Measurements from ENCODE around the gene SIT1. TPM values are rescaled to one million over a fixed set of nuclear protein-coding genes. Genes with fewer than 3 reads are reported as not detected.
A peak's percentile ranks its signal among the peaks of the same experiment; 100 is the strongest.

SIT1 gene
- polyA plus RNA-seq, 3 donors: 0.27 to 0.36 TPM; not detected in 1

DNA sequence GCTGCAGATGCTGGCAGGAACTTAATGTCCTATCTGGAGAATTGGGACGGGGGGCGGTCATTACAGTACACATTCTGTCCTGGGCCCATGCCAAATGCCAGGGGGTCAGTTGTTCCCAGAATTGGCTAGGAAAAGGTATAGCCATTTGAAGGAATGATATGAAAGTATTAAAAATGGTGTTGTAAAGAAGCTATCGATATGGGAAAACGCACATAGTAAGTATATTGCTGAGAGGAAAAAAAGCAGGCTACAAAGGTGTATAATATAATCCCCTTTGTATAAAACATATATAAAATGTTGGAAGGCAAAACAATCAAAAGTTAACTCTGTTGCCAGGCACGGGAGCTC is 14.7 kb upstream of the SIT1 start:
- peaks cover 0 to 6% (median 3%) of the 10 kb centered on the region in 3 donors for H3K27me3 Mint-ChIP-seq (ENCODE audit: low read depth in 3 of 3)
- H3K4me1 ChIP-seq (ENCODE audit: control insufficient read depth in 1 of 2, insufficient read depth in 2 of 2, low read length in 2 of 2): peaks cover 23 to 39% of the 10 kb centered on the region in 2 donors
- H4K20me1 ChIP-seq (ENCODE audit: insufficient read depth, low read length): no peaks in the 10 kb centered on the region
- H3K4me3 ChIP-seq (replicated peaks in 1 of 3; ENCODE audit: low read depth in 2 of 3, low read length in 3 of 3): peak overlapping the region; percentile 50 to 83 (median 57)
- no peaks in the 10 kb centered on the region for H3K9me3 ChIP-seq (replicated peaks in 1 of 2; ENCODE audit: control insufficient read depth in 1 of 2, insufficient read depth in 1 of 2, low read length in 2 of 2)
- H3K79me2 ChIP-seq (ENCODE audit: insufficient read depth, low read length): peaks cover 31% of the 10 kb centered on the region
- peaks cover 11 to 20% of the 10 kb centered on the region in 2 donors for H3K36me3 Mint-ChIP-seq
- H3K4me2 ChIP-seq (replicated peaks; ENCODE audit: extremely low read depth, low read length, poor library complexity, severe bottlenecking): peak overlapping the region; percentile 87
- peak overlapping the region in 3 of 7 donors; percentile 25 to 66 (median 32) for H3K27ac Mint-ChIP-seq
- H2AFZ ChIP-seq (ENCODE audit: insufficient read depth, low read depth, low read length, poor library complexity, severe bottlenecking): peak overlapping the region; percentile 89
- H3K9ac ChIP-seq (ENCODE audit: insufficient read depth, low read length, poor library complexity, severe bottlenecking): peak overlapping the region; percentile 55
- TF ChIP-seq CTCF (IDR thresholded peaks at IDR 0.05): no peak
- H3K36me3 ChIP-seq (replicated peaks in 1 of 2; ENCODE audit: control insufficient read depth in 1 of 2, insufficient read depth in 2 of 2, low read length in 2 of 2): peaks cover 6 to 9% of the 10 kb centered on the region in 2 donors
- H3K4me3 Mint-ChIP-seq: peak overlapping the region; percentile 83 to 91
- H3K27ac ChIP-seq (ENCODE audit: low read depth in 1 of 2, low read length in 2 of 2): no peak overlapping the region
- H3K9me3 Mint-ChIP-seq: peaks cover 0 to 3% (median 1%) of the 10 kb centered on the region in 7 donors
- H3K27me3 ChIP-seq (ENCODE audit: control insufficient read depth in 2 of 2, insufficient read depth in 2 of 2, low read length in 2 of 2): no peaks in the 10 kb centered on the region
- DNase-seq: no peak
- H3K4me1 Mint-ChIP-seq: peaks cover 41% of the 10 kb centered on the region
- intact Hi-C loops (cut with micrococcal nuclease): no loop called here
- WGBS (ENCODE audit: insufficient coverage): 0% methylated on average over 2 of the region's 5 CpGs

DNA sequence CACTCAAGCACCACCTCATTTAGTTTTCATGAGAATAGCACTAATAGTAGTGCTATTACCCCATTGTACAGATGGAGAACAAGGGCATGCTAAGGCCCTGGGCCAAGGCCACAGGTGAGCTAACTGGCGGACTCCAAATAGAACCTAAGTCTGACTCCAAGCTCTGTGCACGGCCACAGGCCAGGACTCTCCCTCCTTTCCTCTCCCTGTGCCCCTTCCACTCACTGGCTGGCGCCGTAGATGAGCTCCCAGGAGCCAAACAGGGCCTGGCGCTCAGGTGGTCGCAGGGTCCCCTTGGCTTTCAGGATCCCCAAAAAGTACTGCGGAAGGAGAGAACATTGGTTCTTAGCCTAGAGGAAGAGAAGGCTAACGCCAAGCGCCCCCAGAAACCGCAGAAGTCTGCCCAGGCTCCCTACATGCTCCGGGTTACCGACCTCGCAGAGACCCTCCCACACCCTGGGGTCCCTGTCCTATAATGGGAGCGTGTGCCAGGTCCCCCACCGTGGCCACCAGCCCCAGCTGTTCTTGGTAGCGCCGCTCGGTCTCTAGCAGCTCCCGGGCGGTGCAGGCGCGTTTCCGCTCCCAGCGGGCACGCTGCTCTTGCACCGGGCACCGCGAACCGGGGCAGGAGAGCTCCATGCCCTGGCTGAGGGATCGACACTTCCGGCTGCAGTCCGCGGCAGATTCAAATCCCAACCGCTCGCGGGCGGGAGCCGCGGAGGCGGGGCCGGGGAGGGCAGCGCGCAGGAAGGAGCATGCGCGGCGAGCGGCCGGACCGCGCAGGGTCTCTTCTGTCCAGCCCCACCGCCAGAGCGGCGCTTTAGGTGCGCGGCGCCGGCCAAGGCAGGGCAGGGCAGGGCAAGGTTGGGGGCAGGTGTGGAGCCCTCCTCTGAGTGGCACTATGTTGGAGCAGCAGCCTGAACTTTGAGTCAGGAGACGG is 14.1 kb upstream of the SIT1 start, which contains the start of gene ARHGEF39:
TSS of gene ARHGEF39 (minus strand) at position 665 of the 940 bp plus-strand sequence. CDS start at position 639, 26 bp downstream.
- Histone ChIP-seq H3K36me3 (replicated peaks in 1 of 2; ENCODE audit: control insufficient read depth in 1 of 2, insufficient read depth in 2 of 2, low read length in 2 of 2) (peaks cover 10 to 14% of the 10 kb centered on the region in 2 donors), H3K79me2 (ENCODE audit: insufficient read depth, low read length) (peaks cover 31% of the 10 kb centered on the region), H3K9ac (ENCODE audit: insufficient read depth, low read length, poor library complexity, severe bottlenecking) (peak within 1 kb of the TSS; percentile 55), H3K27me3 (ENCODE audit: control insufficient read depth in 2 of 2, insufficient read depth in 2 of 2, low read length in 2 of 2) (no peaks in the 10 kb centered on the region), H3K4me3 (replicated peaks in 1 of 3; ENCODE audit: low read depth in 2 of 3, low read length in 3 of 3) (peak within 1 kb of the TSS; percentile 50 to 83 (median 57)), H3K4me2 (replicated peaks; ENCODE audit: extremely low read depth, low read length, poor library complexity, severe bottlenecking) (peak within 1 kb of the TSS; percentile 87), H3K27ac (ENCODE audit: low read depth in 1 of 2, low read length in 2 of 2) (no peak within 1 kb of the TSS), H4K20me1 (ENCODE audit: insufficient read depth, low read length) (no peaks in the 10 kb centered on the region), H2AFZ (ENCODE audit: insufficient read depth, low read depth, low read length, poor library complexity, severe bottlenecking) (peak within 1 kb of the TSS; percentile 89), H3K9me3 (replicated peaks in 1 of 2; ENCODE audit: control insufficient read depth in 1 of 2, insufficient read depth in 1 of 2, low read length in 2 of 2) (no peaks in the 10 kb centered on the region), H3K4me1 (ENCODE audit: control insufficient read depth in 1 of 2, insufficient read depth in 2 of 2, low read length in 2 of 2) (peaks cover 23 to 39% of the 10 kb centered on the region in 2 donors)
- peak; percentile 59 to 73 (median 73) for DNase-seq
- peaks cover 0 to 3% (median 1%) of the 10 kb centered on the region in 7 donors for H3K9me3 Mint-ChIP-seq
- intact Hi-C loops (cut with micrococcal nuclease): no loop called here
- TF ChIP-seq CTCF (IDR thresholded peaks at IDR 0.05): no peak
- peaks cover 16 to 27% of the 10 kb centered on the region in 2 donors for H3K36me3 Mint-ChIP-seq
- H3K4me1 Mint-ChIP-seq: peaks cover 43% of the 10 kb centered on the region
- peaks cover 0 to 6% (median 3%) of the 10 kb centered on the region in 3 donors for H3K27me3 Mint-ChIP-seq (ENCODE audit: low read depth in 3 of 3)
- WGBS (ENCODE audit: insufficient coverage): 6% methylated on average over 55 of the region's 58 CpGs
- H3K4me3 Mint-ChIP-seq: peak within 1 kb of the TSS; percentile 83 to 91
- H3K27ac Mint-ChIP-seq: peak within 1 kb of the TSS in 4 of 7 donors; percentile 30 to 66 (median 34)
